Femur (tissue), 1 donor: ENCODE results near the gene PRF1.
"Not testable (repeated sequence)": the region's sequence is repeated elsewhere in the genome, so short reads cannot be mapped to it uniquely, and the experiment has no call there.

ENCODE experiments used
- DNase-seq: peaks from one replicate; pipeline ENCODE4 v3.0.0-alpha.2; 2017

The PRF1 gene

DNA sequence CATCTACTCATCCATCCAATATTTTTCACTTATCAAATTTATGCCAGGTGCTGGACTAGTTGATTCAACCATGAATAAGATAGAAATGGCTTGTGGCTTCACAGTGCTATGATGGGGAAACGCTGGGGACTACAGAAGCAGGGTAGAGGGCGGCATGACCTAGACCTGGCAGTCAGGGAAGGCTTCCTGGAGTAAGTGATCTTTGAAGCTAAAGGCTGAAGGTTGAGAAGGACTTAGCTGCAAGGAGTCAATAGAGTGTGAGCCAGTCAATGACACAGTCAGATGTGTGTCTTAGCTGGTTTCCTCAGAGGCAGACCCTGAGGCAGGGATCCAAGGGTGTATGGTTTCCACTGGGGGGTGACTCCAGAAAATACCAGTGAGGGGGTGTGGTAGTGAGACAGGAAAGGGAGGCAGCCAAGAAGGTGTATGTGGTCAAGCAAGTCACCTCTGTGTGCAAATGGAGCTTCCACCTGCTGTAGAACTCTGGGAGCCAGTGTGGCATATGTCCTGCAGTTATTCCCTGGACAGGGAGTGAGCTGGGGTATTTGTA is 10.3 kb downstream of the PRF1 start:
- DNase-seq: no peak

DNA sequence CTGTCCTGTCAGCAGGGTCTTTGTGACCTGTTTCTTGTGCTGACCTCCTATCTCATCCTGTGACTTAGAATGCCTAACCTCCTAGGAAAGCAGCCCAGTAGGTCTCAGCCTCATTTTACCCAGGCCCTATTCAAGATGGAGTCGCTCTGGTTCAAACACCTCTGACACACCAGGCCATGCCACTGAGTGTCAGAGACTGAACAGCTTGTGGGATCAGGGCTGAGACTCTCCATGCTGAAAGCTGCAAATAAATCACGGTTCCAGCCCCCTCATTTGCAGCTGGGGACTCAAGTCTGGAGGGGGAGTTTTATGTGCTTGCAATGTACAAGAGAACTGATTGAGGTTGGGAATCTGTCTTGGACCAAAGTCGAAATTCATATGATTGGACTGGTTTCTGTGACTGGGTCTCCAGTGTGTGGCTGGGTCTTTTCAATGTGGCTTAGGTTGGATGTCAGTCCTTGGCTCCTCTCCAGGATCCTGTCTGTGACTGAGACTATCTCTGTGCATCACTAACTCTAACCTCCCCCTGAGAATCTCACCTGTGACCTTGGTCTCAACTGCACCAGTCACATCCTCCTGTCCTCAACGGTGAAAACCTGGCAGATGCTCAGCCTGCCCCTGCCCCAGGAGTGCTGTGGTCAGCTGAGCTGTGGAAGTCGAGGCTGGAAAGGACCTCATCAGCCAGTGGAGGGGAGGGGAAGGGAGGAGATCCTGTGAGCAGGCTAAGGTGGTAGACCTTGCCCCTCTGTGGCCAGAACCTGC is 11.7 kb downstream of the PRF1 start:
- no peak for DNase-seq

DNA sequence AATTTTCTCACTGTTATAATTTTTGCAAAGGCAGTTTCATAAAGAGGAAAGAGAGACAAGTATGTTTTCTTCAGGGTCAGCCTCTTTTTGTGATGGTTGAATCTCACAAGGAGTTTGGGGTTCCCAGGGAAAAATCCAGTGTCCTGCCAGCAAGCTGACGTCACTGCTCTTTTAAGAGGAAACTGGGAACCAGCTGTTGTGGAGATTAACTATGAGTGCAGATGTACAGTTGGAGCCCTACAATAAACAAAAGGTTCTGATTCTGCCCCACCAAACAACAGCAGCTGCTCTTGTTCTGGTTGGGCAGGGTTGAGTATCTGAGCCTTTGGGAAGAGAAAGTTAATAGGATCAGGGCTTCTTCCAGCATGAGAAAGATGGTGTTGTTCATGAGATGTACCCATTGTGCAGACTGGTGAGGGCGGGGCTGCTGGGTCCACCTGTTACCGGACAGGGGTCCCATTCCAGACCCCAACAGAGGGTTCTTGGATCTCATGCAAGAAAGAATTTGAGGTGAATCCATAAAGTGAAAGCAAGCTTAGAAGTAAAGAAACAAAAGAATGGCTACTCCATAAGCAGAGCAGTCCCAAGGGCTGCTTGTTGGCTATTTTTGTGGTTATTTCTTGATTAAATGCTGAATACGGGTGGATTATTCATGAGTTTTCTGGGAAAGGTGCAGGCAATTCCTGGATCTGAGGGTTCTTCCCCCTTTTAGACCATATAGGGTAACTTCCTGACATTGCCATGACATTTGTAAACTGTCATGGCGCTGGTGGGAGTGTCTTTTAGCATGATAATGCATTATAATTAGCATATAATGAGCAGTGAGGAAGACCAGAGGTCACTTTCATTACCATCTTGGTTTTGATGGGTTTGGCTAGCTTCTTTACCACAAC is 12.5 kb downstream of the PRF1 start:
- peak; percentile 87 for DNase-seq

DNA sequence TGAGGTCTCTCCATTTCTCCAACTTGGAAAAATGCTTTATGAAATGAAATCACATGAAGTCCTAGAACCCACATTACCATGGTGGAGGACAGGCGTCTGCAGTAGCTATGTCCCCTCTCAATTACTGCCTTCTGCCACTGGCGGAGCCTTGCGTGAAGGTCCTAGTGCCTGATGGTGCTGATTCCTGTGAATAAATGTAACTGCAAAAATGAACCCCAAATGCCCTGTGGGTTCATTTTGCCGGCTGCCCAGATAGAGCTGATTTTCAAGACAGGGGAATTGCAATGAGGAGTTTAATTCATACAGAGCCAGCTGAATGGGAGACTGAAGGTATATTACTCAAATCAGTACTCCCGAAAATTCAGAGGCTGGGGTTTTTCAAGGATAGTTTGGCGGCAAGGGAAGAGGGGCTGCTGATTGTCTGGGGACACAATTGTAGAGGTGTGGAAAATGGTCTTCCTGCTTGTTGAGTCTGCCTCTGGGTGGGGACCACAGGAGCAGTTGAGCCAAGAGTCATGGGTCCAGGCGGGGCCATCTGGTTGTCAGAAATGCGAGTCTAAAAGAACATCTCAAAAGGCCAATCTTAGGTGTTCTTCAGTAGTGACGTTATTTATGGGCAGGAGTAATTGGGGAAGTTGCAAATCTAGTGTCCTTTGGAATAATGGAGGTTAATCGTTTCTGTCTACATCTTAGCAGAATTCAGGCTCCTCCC is 13.5 kb downstream of the PRF1 start:
- DNase-seq: no peak

DNA sequence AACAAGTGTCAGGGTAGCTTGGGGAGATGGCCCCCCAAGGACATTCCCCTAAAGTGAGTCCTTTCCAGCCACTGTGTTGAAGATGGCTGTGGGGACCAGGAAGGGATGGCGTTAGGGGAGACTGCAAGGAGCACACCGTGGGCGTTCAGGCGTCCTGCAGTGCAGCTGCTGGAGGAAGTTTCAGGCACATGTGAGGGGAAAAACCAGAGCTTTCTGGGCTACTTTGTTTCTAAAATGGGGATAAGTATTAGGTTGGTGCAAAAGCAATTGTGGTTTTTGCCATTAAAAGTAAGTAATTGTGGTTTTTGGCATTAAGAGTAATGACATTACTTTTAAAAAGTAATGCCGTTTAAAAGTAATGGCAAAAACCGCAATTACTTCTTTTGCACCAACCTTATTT is 14.3 kb downstream of the PRF1 start:
- no peak for DNase-seq

DNA sequence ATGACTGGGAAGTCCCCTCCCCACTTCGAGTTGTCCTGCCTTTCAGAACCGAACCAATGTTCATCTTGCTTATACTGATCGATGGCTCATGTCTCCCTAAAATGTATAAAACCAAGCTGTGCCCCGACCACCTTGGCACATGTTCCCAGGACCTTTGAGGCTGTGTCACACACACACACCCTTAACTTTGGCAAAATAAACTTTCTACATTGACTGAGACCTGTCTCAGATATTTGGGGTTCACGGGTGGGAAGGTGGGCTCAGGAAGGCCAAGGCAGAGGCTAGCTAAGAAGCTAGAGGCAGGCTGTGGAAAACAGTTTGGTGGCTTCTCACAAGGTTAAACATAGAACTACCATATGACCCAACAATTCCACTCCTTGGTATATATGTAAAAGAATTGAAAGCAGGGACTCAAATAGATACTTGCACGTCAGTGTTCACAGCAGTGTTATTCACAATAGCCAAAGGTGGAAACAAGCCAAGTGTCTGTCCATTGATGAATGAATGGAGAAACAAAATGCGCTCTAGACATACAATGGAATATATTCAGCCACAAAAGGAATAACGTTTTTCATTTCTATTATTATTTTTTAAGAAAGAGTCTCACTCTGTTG is 15.4 kb downstream of the PRF1 start:
- DNase-seq: no peak

DNA sequence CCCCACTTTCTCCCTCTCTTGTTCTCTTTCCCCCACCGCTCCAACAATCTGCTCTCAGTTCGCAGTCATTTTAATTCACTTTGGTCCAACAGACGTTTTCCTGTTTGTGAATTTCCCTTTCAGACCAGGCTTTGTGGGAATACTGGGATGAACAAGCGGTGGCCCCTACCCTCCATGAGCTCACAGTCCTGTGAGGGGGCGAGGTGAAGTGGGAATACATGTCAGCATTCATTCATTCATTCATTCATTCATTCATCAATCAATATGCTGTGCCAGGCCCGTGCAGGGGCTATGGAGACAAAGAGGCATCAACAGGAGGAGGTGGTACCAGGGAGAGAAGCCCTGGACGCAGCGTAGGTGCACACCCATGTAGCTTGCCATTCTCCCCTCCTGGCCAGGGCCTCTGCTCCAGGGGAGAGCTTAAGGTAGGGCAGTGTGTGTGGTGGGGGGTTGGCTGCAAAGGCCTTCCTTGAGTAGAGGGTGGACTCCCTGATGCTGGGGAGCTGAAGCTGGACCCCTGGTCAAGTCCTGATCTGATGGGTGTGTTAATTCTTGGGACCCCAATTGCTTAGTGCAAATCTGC is 16.1 kb downstream of the PRF1 start:
- DNase-seq: no peak

DNA sequence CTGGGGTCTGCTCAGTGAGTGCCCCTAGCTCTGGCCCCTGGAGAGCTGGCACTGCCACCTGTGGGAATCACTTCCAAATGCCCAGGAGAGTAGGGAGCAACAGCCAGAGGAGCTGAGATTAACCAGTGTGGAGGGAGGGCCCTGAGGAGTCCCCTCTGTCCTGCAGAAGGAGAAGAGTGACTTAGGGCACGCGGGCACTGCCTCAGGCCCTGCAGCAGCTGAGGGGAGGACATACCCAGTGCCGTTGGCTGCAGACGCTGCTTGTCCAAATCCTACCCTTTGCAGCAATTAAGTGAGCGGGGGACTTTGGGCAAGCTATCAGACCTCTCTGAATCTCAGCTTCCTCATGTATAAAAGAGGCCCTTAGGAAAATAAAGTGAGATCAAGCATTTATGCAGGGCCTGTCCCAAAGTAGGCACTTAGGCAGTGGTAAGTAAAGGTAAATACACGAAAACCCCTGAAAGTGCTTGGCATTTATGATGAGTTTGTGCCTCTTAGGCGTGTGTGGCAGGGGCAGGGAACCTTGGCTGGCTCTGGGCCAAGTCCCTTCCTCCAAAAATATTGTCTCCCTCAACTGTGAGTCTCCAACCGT is 16.9 kb downstream of the PRF1 start:
- no peak for DNase-seq

DNA sequence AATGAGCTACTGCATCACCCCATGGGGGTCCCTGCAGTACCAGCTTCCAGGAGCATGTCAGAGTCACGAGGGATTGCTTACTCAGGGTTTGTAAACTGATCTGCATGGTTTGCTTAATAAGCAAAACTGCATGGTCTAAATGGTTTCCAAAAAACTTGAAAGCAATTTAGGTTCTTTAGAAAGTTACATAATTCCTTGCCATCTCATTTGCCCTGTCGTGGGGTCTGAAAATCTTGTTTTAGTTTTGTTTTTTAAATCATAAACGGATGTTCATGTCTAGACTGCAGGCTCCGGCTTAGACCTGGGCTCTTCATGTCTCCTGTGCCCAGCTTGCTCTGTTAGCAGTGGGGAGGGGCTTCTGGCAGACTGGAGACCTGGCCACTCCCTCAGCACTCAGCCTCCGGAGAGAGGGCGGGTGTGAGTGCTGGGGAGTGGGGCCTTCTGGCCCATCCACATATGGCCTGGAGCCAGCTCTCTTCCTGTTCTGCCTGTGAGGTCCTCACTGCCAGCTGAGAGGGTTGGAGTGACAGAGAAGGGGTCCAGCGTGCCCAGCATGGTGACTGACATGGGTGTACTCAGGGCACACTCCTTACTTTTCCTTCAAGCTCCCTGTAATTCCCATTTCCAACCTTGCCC is 17.5 kb downstream of the PRF1 start:
- DNase-seq: peak; percentile 69

DNA sequence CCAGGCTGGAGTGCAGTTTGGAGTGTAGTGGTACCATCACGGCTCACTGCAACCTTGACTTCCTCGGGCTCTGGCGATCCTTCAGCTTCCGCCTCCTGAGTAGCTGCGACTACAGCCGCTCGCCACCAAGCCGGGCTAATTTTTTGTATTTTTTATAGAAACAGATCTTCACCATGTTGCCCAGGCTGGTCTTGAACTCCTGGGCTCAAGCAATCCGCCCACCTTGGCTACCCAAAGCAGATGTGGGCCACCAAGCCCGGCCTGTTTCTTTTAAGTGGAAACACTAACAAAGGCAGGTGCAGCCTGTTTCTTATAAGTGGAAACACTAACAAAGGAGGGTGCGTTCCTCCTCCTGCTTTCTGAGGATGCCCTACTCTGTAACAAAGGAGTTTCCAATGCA is 18.2 kb downstream of the PRF1 start:
- DNase-seq: peak; percentile 11

DNA sequence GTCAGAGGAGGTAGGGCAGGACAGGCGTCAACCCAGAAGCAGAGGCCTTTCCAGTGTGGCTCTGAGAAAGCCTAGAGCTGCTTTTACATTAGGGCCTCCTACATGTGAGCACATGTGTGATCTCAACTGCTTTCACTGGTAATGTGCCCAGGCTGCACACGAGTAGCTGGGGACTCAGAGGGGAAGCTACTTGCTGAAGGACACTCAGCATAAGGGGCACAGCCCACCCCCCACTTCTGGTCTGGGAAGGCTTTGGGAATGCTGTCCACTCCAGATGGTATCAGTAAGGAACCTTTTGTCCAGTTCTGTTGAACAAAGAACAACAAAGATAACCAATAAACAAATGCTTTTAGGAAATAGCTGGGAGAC is 18.9 kb downstream of the PRF1 start:
- peak; percentile 26 for DNase-seq

DNA sequence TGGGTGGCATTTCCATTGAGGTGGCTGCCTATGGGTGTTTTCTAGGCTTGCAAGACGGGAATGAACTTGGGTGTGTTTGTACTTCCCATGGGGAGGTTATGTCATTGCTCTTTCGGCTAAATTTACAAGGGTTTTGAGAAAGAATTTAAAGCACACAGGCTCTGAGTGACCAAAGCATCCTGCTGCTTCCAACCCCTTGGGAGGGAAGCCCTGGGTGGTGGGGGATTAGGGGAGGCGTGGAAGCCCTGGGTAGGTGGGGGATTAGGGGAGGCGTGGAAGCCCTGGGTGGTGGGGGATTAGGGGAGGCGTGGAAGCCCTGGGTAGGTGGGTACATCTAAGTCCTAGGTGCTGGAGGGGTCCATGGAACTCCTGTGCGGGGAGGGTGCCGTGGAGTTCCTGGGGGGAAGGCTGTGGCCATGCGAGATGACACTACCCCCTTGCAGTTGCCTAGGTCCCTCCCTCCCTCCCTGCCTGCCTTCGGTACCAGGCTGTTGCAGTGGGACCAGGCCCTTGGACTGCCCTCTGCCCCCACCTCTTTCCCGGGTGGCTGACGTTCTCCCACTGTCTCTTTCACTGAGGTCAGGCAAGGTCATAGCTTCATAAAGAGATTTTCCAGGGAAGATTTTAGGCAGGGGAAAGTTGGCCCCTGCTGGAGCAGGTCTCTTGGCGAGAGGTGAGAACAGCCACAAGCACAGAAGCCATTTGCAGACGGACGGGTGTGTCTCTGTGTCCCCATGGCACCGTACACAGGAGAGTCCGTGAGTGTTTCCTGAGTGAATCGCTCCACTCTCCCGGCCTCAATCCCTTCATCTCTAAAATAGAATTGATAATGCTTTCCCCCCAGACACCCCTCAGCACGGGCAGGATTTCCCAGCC is 19.5 kb downstream of the PRF1 start:
- peak; percentile 15 for DNase-seq

DNA sequence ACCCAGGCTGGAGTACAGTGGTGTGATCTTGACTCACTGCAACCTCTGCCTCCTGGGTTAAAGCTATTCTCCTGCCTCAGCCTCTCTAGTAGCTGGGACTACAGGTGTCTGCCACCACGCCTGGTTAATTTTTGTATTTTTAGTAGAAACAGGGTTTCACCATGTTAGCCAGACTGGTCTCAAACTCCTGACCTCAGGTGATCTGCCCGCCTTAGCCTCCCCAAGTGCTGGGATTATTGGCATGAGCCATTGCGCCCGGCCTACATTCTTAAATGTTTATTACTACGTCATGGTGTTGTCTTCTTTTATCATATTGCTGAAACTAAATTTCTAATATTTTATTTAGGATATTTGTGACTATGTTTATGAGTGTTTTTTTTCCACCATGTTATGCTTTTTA is 21.4 kb downstream of the PRF1 start:
- DNase-seq: not testable (repeated sequence)

DNA sequence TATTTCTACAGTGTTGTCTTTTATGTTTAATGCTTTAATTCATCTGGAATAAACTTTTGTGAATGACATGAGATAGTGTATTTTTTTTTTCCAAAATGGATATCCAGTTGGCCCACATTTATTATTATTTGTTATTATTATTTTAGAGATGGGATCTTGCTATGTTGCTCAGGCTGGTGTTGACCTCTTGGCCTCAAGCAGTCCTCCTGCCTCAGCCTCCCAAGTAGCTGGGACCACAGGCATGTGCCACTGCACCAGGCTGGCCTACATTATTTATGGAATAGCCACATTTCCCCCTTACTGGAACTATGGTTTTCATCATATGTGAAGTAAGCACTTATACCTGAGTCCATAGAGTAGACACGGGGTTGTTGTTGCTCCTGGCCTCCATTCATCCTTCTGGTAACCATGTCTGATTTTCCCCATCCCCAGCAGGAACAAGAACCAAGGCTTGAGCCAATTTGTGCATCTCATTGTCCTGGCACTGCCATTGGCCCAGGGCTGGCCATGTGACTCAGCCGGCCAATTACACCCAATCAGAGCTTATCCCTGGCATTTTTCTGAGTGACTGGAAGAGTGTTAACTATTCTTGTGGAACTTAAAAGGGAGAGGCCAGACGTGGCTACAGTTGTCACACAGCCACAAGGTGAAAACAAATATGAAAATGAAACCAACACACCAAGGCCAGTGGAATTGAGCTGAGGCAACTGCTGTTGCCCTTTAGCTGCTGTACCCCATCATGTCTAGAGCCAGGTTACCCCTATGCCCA is 23.1 kb downstream of the PRF1 start:
- DNase-seq: no peak

DNA sequence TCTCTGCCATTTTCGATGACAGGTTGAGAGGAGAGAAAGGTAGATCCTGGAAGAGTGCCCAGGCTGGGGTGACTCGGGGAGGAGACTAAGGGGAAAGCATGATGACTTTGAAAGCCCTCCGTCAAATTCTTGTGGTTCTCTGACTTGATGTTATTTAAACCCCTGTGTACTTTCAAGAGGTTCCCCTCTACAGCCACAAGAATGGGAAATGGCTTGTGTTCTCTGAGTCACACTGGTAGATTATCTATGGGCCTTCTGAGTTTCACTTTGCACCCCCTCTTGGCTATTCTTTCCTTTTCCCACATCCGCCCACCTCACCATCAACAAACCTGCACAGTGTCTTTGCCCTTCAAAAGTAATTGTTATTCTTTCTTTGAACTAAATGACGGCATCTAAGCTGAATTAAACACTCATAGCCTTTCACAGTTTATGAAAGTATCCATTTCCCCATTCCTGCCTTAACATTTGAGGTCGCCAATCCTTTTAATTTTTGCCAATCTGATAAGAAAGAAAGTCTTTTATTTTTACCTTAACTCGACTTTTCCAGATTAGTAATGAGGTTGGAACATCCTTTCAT is 24.1 kb downstream of the PRF1 start:
- no peak for DNase-seq

DNA sequence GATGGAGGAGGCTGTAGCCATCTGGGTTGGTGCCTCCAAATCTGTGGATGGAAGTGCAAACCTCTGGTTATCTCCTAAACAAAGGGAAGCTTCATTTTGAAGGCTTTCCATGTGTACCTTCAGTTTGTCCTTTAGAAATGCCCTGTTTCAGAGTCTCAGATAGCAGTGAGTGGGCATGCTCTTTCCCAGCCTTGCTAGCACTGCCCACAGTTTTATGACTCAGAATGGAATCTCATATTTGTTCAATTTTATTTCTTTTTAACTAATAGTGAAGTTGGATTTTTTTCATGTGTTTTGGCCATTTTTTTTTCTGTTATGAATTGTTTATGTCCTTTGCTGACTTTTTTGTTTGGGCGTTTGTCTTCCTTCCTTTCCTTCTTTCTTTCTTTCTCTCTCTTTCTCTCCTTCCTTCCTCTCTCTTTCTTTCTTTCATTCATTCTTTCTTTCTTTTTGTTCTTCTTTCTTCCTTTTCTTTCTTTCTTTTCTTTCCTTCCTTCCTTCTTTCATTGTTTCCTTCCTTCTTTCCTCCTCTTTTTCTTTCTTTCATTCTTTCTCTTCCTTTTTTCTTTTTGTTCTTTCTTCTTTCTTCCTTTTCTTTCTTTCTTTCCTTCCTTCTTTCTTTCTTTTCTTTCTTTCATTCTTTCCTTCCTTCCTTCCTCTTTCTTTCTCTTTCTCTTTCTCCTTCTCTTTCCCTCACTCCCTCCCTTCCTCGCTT is 25.6 kb downstream of the PRF1 start:
- no peak for DNase-seq

DNA sequence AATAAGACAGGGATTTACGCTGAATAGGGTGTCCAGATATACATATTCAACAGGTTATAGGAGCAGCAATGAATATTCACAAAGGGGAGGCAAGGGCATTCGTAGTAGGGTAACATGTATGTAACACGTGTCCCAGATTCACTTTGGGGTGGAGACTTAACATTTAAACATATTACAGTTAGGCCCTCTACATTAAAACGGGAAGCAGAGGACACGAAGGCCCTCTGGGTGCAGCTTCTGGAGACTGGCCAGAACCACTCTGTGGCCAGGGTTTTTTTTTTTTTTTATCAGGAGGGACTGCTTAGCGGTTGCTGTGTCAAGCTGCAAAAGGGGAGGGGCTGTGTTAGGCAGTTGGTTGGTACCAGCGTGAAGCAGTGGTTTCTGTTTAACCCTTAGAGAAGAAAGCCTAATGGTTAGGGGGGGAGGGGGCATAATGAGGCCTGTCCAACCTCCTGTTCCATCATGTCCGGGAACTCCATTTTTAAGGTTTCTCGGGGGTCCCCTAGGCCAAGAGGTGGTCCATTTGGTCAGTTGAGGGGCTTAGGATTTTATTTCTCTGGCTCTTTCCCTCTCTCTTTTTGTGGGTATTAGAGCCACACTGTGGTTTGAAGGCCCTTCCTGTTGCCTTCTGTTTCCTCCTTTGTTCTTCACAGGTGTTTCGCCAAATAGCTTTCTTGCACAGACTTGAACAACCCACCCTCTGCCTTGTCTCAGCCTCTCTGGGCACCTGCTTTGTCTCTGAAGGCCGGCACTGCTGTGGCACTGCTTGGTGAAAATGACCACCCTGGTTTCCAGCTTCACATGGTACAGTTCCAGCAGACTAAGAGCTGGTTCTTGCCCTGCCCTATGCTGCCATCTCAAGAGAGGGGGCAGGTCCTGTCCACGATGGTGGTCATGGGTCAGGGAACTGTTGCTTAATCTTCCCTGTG is 26.4 kb downstream of the PRF1 start:
- peak; percentile 77 for DNase-seq
